Hepatocyte (in vitro differentiated cells): ENCODE results near the gene ZNF878.

ENCODE experiments used
- CTCF ChIP-seq: fragments of 200-600 bp; sonication (generic); IDR thresholded peaks from 2 replicates; pipeline ENCODE4 v1.5.1; 2016; ENCODE audit warnings: antibody characterized with exemption, mild to moderate bottlenecking; ENCODE audit not compliant: poor library complexity
- EZH2 ChIP-seq: fragments of 200-600 bp; sonication (generic); IDR thresholded peaks from 2 replicates; pipeline ENCODE4 v1.6.1; 2016; ENCODE audit warnings: antibody characterized with exemption, mild to moderate bottlenecking, borderline replicate concordance
- EZH2phosphoT487 ChIP-seq: fragments of 200-600 bp; sonication (generic); IDR thresholded peaks from one replicate; pipeline ENCODE4 v1.6.1; 2018; ENCODE audit warnings: antibody characterized with exemption, mild to moderate bottlenecking, low read depth, moderate library complexity; ENCODE audit not compliant: unreplicated experiment, severe bottlenecking

- TF ChIP-seq CTCF (no peak), EZH2 (no peak), EZH2phosphoT487 (no peak)
Observed at GRCh38 chr19:12098040-12098439, 45.3 kb upstream of the ZNF878 start.
